ENCODE results near the gene CSTPP1. TPM values are rescaled to one million over a fixed set of nuclear protein-coding genes. Genes with fewer than 3 reads are reported as not detected.

Gene CSTPP1
- total RNA-seq, 6 experiments from 2014 or later, result 3.3 to 7.5 (median 4.6) TPM

- Histone ChIP-seq H3K36me3 (no peaks in the 10 kb centered on the region), H3K9me3 (no peaks in the 10 kb centered on the region), H3K4me3 (no peak overlapping the region), H3K27me3 (no peaks in the 10 kb centered on the region), H3K4me1 (peaks cover 0 to 39% (median 6%) of the 10 kb centered on the region in 4 donors), H3K27ac (no peak overlapping the region)
- ATAC-seq, result no peak
- intact Hi-C loops (cut with DNase I), result no loop called here
- TF ChIP-seq, protein P1, sequence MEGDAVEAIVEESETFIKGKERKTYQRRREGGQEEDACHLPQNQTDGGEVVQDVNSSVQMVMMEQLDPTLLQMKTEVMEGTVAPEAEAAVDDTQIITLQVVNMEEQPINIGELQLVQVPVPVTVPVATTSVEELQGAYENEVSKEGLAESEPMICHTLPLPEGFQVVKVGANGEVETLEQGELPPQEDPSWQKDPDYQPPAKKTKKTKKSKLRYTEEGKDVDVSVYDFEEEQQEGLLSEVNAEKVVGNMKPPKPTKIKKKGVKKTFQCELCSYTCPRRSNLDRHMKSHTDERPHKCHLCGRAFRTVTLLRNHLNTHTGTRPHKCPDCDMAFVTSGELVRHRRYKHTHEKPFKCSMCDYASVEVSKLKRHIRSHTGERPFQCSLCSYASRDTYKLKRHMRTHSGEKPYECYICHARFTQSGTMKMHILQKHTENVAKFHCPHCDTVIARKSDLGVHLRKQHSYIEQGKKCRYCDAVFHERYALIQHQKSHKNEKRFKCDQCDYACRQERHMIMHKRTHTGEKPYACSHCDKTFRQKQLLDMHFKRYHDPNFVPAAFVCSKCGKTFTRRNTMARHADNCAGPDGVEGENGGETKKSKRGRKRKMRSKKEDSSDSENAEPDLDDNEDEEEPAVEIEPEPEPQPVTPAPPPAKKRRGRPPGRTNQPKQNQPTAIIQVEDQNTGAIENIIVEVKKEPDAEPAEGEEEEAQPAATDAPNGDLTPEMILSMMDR (IDR thresholded peaks at IDR 0.05), result no peak
- TF ChIP-seq POLR2A (IDR thresholded peaks at IDR 0.05), result no peak
- DNase-seq, result no peak
- WGBS (ENCODE audit: insufficient coverage, low coverage, low lambda C conversion rate, missing lambda C conversion rate), result 80% methylated on average over 2 of the region's 2 CpGs
Measured at GRCh38 chr11:47007579-47007978, 71.0 kb downstream of the CSTPP1 start.

DNA sequence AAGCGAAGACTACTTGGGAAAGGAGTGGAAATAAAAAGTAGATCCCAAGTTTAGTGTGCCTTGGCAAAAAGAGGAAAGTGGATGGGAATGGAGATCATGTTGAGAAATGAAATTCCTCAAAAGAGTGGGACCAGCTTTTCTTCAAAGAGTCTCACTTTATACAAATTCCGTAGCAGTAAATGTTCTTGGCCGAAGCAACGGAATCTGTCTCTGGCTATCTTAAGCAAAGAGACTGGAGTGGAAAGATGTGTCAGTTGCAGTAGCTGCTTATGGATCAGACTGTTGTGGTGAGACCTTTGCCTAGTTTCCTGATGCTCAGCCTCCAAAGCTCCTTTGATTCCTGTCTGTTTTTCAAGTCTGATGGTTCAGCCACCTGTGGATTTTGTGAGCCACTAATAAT, 73.6 kb downstream of the CSTPP1 start:
- Histone ChIP-seq H3K36me3 (no peaks in the 10 kb centered on the region), H3K4me3 (no peak overlapping the region), H3K27me3 (no peaks in the 10 kb centered on the region), H3K9me3 (no peaks in the 10 kb centered on the region), H3K27ac (no peak overlapping the region), H3K4me1 (peaks cover 0 to 14% (median 0%) of the 10 kb centered on the region in 4 donors)
- DNase-seq (no peak), ATAC-seq (no peak)
- intact Hi-C loops (cut with DNase I), result no loop called here
- 78% methylated on average over 2 of the region's 4 CpGs for WGBS (ENCODE audit: insufficient coverage, low coverage, low lambda C conversion rate, missing lambda C conversion rate)
- TF ChIP-seq POLR2A (IDR thresholded peaks at IDR 0.05), result no peak
- TF ChIP-seq, protein P1 (IDR thresholded peaks at IDR 0.05), result no peak

DNA sequence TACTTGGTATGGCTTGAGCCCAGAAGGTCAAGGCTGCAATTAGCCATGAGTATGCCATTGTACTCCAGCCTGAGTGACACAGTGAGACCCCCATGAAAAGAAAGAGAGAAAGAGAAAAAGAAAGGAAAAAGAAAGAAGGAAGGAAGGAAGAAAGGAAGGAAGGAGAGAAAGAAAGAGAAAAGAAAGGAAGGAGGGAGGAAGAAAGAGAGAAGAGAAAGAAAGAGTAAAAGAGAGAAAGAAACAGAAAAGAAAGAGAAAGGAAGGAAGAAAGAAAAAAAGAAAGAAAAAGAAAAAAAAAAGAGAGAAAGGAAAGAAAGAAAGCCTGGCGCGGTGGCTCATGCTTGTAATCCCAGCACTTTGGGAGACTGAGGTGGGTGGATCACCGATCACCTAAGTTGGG, 77.5 kb downstream of the CSTPP1 start:
- H3K36me3 ChIP-seq, result no peaks in the 10 kb centered on the region
- peaks cover 0 to 5% (median 0%) of the 10 kb centered on the region in 4 donors for H3K4me1 ChIP-seq
- no peak for TF ChIP-seq POLR2A (IDR thresholded peaks at IDR 0.05)
- TF ChIP-seq, protein P1 (IDR thresholded peaks at IDR 0.05), result no peak
- no peaks in the 10 kb centered on the region for H3K9me3 ChIP-seq
- no peak for DNase-seq
- WGBS (ENCODE audit: insufficient coverage, low coverage, low lambda C conversion rate, missing lambda C conversion rate), result 96% methylated on average over 3 of the region's 3 CpGs
- H3K27me3 ChIP-seq, result no peaks in the 10 kb centered on the region
- no peak overlapping the region for H3K27ac ChIP-seq
- no peak overlapping the region for H3K4me3 ChIP-seq
- intact Hi-C loops (cut with DNase I), result no loop called here
- no peak for ATAC-seq

DNA sequence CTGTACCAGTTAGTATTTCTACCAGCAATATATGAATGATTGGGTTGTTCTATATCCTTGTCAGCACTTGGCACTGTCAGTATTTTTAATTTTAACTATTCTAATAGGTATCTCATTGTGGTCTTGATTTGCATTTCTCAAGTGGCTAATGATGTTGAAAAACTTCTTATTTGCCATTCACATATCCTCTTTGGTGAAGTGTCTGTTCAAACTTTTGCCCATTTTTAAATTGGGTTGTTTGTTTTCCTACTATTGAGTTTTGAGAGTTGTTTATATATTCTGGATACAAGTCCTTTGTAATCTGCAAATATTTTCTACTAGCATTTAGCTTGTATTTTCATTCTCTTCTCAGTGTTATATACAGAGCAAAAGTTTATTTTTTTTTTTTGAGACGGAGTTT, 82.1 kb downstream of the CSTPP1 start:
- no peak for ATAC-seq
- no peaks in the 10 kb centered on the region for H3K4me1 ChIP-seq
- no peak overlapping the region for H3K4me3 ChIP-seq
- TF ChIP-seq POLR2A (IDR thresholded peaks at IDR 0.05), result no peak
- TF ChIP-seq, protein P1 (IDR thresholded peaks at IDR 0.05), result no peak
- WGBS (ENCODE audit: insufficient coverage, low coverage, low lambda C conversion rate, missing lambda C conversion rate), result 100% methylated on average over 1 of the region's 1 CpG
- DNase-seq, result no peak
- no peaks in the 10 kb centered on the region for H3K27me3 ChIP-seq
- no peak overlapping the region for H3K27ac ChIP-seq
- H3K9me3 ChIP-seq, result no peaks in the 10 kb centered on the region
- H3K36me3 ChIP-seq, result no peaks in the 10 kb centered on the region
- intact Hi-C loops (cut with DNase I), result no loop called here

Measured in right lobe of liver (tissue), 6 donors.